K562 (cell line): Measurements from ENCODE around the gene CTDSPL2. TPM values are rescaled to one million over a fixed set of nuclear protein-coding genes. Genes with fewer than 3 reads are reported as not detected.

Source experiments
- CHD4 ChIP-seq: fragments of 200-600 bp; sonication (generic); IDR thresholded peaks from 3 replicates; pipeline ENCODE4 v1.6.1; 2012; ENCODE audit warnings: low read depth, mild to moderate bottlenecking, mixed read lengths, low read length, inconsistent platforms; ENCODE audit not compliant: insufficient read depth, insufficient replicate concordance, poor library complexity, severe bottlenecking
- ETV5 ChIP-seq: sonication (generic); formaldehyde crosslinking; IDR thresholded peaks from 2 replicates; pipeline ENCODE4 v1.4.0; 2020; ENCODE audit warnings: low read depth, mild to moderate bottlenecking, missing genetic modification reagents
- HDAC3 ChIP-seq: fragments of 450-650 bp; IDR thresholded peaks from 2 replicates; pipeline ENCODE4 v1.6.1; 2018; ENCODE audit warnings: borderline replicate concordance, mild to moderate bottlenecking, moderate library complexity; ENCODE audit not compliant: partially characterized antibody
- ILF3 ChIP-seq: fragments of 450-650 bp; IDR thresholded peaks from 2 replicates; pipeline ENCODE4 v1.6.1; 2018; ENCODE audit warnings: antibody characterized with exemption, mild to moderate bottlenecking, moderate library complexity, borderline replicate concordance
- IRF1 ChIP-seq: sonication (generic); formaldehyde crosslinking; IDR thresholded peaks from 2 replicates; pipeline ENCODE4 v1.8.0; 2022; ENCODE audit warnings: missing genetic modification reagents, mild to moderate bottlenecking, borderline replicate concordance
- KDM5B ChIP-seq: fragments of 200-600 bp; sonication (generic); IDR thresholded peaks from 2 replicates; pipeline ENCODE4 v1.6.1; 2012; ENCODE audit warnings: low read depth, mild to moderate bottlenecking, moderate library complexity, low read length, control low read depth, inconsistent platforms; ENCODE audit not compliant: insufficient replicate concordance
- KHSRP ChIP-seq: fragments of 450-650 bp; IDR thresholded peaks from 2 replicates; pipeline ENCODE4 v1.6.1; 2017
- L3MBTL2 ChIP-seq: fragments of 450-650 bp; IDR thresholded peaks from 2 replicates; pipeline ENCODE4 v1.6.1; 2016; ENCODE audit warnings: mild to moderate bottlenecking, moderate library complexity
- MAX ChIP-seq: sonication (generic); formaldehyde crosslinking; IDR thresholded peaks from 2 replicates; pipeline ENCODE4 v1.9.0; 2022; ENCODE audit warnings: mild to moderate bottlenecking, missing genetic modification reagents
- MXI1 ChIP-seq: IDR thresholded peaks from 2 replicates; pipeline ENCODE4 v1.6.1; 2011; ENCODE audit warnings: low read depth, mild to moderate bottlenecking, improper control_type of control experiment, low read length
- PHTF2 ChIP-seq: fragments of 250-450 bp; sonication (Bioruptor Pico); IDR thresholded peaks from 2 replicates; pipeline ENCODE4 v1.5.0; 2021; ENCODE audit warnings: mild to moderate bottlenecking
- PKNOX1 ChIP-seq: fragments of 450-650 bp; IDR thresholded peaks from 2 replicates; pipeline ENCODE4 v1.6.1; 2016
- RBBP5 ChIP-seq: fragments of 200-600 bp; sonication (generic); IDR thresholded peaks from 2 replicates; pipeline ENCODE4 v1.6.1; 2012; ENCODE audit warnings: borderline replicate concordance, mild to moderate bottlenecking, low read length, control low read depth, inconsistent platforms; ENCODE audit not compliant: insufficient read depth, poor library complexity, severe bottlenecking
- RBM34 ChIP-seq: fragments of 200-400 bp; formaldehyde crosslinking; IDR thresholded peaks from 2 replicates; pipeline ENCODE4 v1.6.1; 2018; ENCODE audit warnings: low read length, borderline replicate concordance; ENCODE audit not compliant: insufficient read depth
- THRB ChIP-seq: fragments of 450-650 bp; formaldehyde crosslinking; conservative IDR thresholded peaks from 2 replicates; pipeline ENCODE4 v1.4.0; 2022; ENCODE audit warnings: mild to moderate bottlenecking, missing genetic modification characterization
- U2AF2 ChIP-seq: fragments of 200-400 bp; formaldehyde crosslinking; optimal IDR thresholded peaks from 2 replicates; pipeline ENCODE3; 2017; ENCODE audit warnings: low read depth, mild to moderate bottlenecking, low read length
- ZSCAN29 ChIP-seq: fragments of 450-650 bp; IDR thresholded peaks from 2 replicates; pipeline ENCODE4 v1.6.1; 2017
- polyA plus RNA-seq, 8 experiments: library from polyadenylated mRNA; depleted of rRNA in 4 of 8; stranded (reverse) in 5 of 8; unstranded in 3 of 8; fragments of >200 nt; fragmentation: Nextera tagmentation in 2 of 8; fragmentation: Illumina TruSeq in 1 of 8; extraction: Ambion mirVana in 2 of 8; extraction: Trizol in 1 of 8; gene quantifications; 2 replicates each; pipeline versions ENCODE4 v1.2.1 to v1.2.3, GENCODE V29; 2011 to 2014; ENCODE audit warnings: inconsistent platforms in 1 of 8, missing spikeins in 1 of 8
- total RNA-seq, 7 experiments: library from RNA; depleted of rRNA in 6 of 7; stranded (reverse); fragments of >200 nt in 6 of 7; fragmentation: Illumina TruSeq in 2 of 7; extraction: Trizol in 2 of 7; gene quantifications; 2 replicates each; pipeline versions ENCODE4 v1.2.1 to v1.2.3, GENCODE V29; 2011 to 2021; ENCODE audit warnings: low replicate concordance in 1 of 7
- TF ChIP-seq, protein P1 (sequence below): fragments of 250-450 bp; sonication (Bioruptor Pico); IDR thresholded peaks from 2 replicates; pipeline ENCODE4 v1.8.0; 2022; ENCODE audit warnings: inconsistent platforms, mild to moderate bottlenecking, moderate library complexity, borderline replicate concordance
- TF ChIP-seq, protein P2 (sequence below): fragments of 450-650 bp; formaldehyde crosslinking; IDR thresholded peaks from 2 replicates; pipeline ENCODE4 v1.4.0; 2022; ENCODE audit warnings: mild to moderate bottlenecking, moderate library complexity
- TF ChIP-seq, protein P3 (sequence below): sonication (generic); formaldehyde crosslinking; IDR thresholded peaks from 2 replicates; pipeline ENCODE4 v1.8.1; 2023; ENCODE audit warnings: mild to moderate bottlenecking, missing genetic modification reagents

The CTDSPL2 gene
- total and polyA plus RNA-seq, 9 of the 15 experiments (the other 6 are each of a cell fraction or from before 2014, with no cell fraction given): 16.8 to 79.0 (median 53.1) TPM

DNA sequence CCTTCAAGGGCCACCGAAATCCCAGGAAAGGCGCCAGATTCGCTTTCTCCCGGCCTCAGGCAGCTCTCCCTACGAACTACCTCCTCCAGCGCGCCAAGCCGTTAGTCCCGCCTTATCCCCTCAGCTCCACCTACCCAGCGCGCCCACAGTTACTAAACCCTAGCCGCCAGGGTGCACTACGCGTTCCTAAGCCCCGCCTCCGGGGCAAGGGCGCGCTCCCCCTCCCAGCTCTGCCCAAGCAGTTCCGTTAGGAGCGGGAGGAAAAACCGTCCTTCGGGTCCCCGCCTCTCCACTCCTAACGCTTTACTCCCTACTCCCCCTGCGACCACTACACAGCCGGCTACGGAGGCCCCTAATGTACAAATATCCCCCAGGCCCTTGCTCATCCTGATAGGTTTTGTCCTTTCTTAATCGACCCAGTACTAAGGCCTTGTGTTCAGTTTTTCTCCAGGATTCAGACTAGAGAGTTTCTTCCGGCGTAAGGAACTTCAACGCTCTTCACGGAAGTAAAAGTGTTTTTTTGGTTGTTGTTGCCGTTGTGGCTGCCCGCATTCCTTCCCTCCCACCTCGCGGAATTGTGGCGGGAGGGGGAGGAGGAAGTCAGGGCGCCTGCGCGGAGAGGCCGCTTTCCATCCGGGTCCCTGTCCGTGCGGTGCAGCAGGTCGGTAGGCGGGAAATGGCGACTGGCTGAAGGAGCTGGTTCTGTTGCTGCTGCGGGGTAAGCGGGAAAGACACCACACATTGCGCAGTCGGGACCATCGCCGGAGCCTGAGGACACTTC, at the start of gene CTDSPL2 (continued):
- TF ChIP-seq THRB (CRISPR knock-in tag) (no peak), MAX (CRISPR knock-in tag) (no peak; the same call in 1 of the 2 replicates), L3MBTL2 (peak; percentile 58), ETV5 (CRISPR knock-in tag) (peak; percentile 82), ILF3 (0 out of 2 replicates have a peak, but pooled peaks have one; percentile 37), PKNOX1 (0 out of 2 replicates have a peak, but pooled peaks have one; percentile 8), KDM5B (peak; percentile 93), RBBP5 (peak; percentile 76), KHSRP (no peak), U2AF2 (no peak), PHTF2 (no peak), CHD4 (no peak), IRF1 (CRISPR knock-in tag) (no peak), MXI1 (no peak), RBM34 (no peak), ZSCAN29 (no peak), HDAC3 (peak; percentile 76)
- TF ChIP-seq, protein P1, sequence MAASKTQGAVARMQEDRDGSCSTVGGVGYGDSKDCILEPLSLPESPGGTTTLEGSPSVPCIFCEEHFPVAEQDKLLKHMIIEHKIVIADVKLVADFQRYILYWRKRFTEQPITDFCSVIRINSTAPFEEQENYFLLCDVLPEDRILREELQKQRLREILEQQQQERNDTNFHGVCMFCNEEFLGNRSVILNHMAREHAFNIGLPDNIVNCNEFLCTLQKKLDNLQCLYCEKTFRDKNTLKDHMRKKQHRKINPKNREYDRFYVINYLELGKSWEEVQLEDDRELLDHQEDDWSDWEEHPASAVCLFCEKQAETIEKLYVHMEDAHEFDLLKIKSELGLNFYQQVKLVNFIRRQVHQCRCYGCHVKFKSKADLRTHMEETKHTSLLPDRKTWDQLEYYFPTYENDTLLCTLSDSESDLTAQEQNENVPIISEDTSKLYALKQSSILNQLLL: no peak
- TF ChIP-seq, protein P2, sequence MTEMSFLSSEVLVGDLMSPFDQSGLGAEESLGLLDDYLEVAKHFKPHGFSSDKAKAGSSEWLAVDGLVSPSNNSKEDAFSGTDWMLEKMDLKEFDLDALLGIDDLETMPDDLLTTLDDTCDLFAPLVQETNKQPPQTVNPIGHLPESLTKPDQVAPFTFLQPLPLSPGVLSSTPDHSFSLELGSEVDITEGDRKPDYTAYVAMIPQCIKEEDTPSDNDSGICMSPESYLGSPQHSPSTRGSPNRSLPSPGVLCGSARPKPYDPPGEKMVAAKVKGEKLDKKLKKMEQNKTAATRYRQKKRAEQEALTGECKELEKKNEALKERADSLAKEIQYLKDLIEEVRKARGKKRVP (CRISPR knock-in tag): no peak
- TF ChIP-seq, protein P3, sequence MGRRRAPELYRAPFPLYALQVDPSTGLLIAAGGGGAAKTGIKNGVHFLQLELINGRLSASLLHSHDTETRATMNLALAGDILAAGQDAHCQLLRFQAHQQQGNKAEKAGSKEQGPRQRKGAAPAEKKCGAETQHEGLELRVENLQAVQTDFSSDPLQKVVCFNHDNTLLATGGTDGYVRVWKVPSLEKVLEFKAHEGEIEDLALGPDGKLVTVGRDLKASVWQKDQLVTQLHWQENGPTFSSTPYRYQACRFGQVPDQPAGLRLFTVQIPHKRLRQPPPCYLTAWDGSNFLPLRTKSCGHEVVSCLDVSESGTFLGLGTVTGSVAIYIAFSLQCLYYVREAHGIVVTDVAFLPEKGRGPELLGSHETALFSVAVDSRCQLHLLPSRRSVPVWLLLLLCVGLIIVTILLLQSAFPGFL (CRISPR knock-in tag): no peak
